ENCODE results near the gene FANCC. TPM values are rescaled to one million over a fixed set of nuclear protein-coding genes. Genes with fewer than 3 reads are reported as not detected.

Gene FANCC
- total RNA-seq, 1 experiment from 2014 or later, result 19.4 TPM

- TF ChIP-seq REST (IDR thresholded peaks at IDR 0.05; ENCODE audit: low read depth), result no peak
- TF ChIP-seq ZFX (IDR thresholded peaks at IDR 0.05), result no peak
- no peak for TF ChIP-seq CTCF (IDR thresholded peaks at IDR 0.05 in 2 of 3, conservative IDR thresholded peaks at IDR 0.05 in 1 of 3; ENCODE audit: borderline replicate concordance in 1 of 3, insufficient read depth in 1 of 3, low read depth in 2 of 3, low read length in 2 of 3)
- TF ChIP-seq POLR2AphosphoS5 (IDR thresholded peaks at IDR 0.05; ENCODE audit: low read depth, low read length), result no peak
- no peak for TF ChIP-seq FOSL1 (IDR thresholded peaks at IDR 0.05; ENCODE audit: low read depth)
- no peak for TF ChIP-seq EZH2 (IDR thresholded peaks at IDR 0.05)
Measured at GRCh38 chr9:95085036-95085770, 232.3 kb downstream of the FANCC start (continued).
